Esophagus squamous epithelium (tissue), 4 donors: ENCODE results near the gene DNTT.

Source experiments
- POLR2A ChIP-seq, 4 donors: fragments of 450-650 bp; IDR thresholded peaks; one replicate each; pipeline ENCODE4 v1.6.1; 2017; ENCODE audit warnings: antibody characterized with exemption in 4 of 4, mild to moderate bottlenecking in 4 of 4, moderate library complexity in 3 of 4
- TF ChIP-seq, protein P1 (sequence below), 6 experiments: fragments of 450-650 bp in 4 of 6; fragments of 200-600 bp in 2 of 6; sonication (generic) in 2 of 6; IDR thresholded peaks; one replicate each; pipeline ENCODE4 v1.5.1; 2016 to 2019; ENCODE audit warnings: antibody characterized with exemption in 6 of 6, mild to moderate bottlenecking in 4 of 6, moderate library complexity in 4 of 6

DNA sequence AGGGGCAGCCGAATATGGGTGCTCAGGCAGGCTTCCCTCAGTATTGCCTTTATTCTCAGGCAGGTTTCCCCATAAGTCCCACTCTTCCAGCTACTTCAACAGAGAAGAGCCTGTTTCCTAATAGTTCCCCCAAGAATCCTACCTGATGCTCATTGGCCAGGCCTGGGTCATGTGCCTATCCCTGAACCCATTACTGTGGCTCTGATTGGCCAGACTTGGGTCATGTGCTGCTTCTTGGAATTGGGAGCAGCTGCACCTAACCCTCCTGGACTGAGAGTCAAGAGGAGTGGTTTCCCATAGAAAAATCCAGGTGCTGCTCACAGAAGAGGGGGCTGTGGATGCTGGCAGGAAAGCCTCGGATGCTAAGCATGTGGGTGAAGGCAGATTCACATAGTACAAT, 32.9 kb downstream of the DNTT start:
- TF ChIP-seq, protein P1, sequence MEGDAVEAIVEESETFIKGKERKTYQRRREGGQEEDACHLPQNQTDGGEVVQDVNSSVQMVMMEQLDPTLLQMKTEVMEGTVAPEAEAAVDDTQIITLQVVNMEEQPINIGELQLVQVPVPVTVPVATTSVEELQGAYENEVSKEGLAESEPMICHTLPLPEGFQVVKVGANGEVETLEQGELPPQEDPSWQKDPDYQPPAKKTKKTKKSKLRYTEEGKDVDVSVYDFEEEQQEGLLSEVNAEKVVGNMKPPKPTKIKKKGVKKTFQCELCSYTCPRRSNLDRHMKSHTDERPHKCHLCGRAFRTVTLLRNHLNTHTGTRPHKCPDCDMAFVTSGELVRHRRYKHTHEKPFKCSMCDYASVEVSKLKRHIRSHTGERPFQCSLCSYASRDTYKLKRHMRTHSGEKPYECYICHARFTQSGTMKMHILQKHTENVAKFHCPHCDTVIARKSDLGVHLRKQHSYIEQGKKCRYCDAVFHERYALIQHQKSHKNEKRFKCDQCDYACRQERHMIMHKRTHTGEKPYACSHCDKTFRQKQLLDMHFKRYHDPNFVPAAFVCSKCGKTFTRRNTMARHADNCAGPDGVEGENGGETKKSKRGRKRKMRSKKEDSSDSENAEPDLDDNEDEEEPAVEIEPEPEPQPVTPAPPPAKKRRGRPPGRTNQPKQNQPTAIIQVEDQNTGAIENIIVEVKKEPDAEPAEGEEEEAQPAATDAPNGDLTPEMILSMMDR (IDR thresholded peaks at IDR 0.05) = no peak
- no peak for TF ChIP-seq POLR2A (IDR thresholded peaks at IDR 0.05)
